ENCODE results near the gene WDFY2. TPM values are rescaled to one million over a fixed set of nuclear protein-coding genes. Genes with fewer than 3 reads are reported as not detected.
"Not testable (repeated sequence)": the region's sequence is repeated elsewhere in the genome, so short reads cannot be mapped to it uniquely, and the experiment has no call there.

WDFY2 gene
- total RNA-seq, 1 donor, result 16.4 TPM

DNA sequence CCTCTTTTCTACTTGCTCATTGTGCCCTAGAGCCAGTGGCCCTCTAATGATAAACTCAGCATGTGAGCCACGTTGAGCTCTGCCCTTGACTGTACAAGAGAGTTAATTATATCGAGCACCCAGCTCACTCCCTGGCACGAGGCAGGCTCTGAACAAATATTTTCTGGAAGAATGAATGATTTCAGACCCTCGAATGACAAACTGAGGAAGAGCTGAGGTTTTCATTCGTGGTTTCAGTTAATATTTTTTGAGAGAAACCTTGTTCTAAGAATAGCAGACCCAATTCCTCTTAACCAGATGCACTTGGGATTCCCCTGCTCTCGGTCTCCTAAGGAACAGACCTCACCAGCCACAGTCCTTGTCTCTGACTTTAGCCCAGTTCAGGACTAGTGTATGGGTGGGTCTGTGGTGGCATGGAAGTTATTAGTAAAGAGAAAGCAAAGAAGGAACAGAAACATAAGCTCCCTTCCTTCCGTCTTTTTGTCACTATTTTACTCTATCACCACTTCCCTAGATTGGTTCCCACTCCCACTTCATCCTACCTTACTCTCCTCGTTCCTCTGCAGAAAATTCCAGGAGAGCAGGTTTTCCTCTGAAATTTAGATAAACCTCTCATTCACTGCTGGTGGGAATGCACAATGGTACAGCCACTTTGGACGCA, 22.1 kb upstream of the WDFY2 start:
- no peak for DNase-seq (ENCODE audit: low read depth in 2 of 3, low spot score in 2 of 3)

DNA sequence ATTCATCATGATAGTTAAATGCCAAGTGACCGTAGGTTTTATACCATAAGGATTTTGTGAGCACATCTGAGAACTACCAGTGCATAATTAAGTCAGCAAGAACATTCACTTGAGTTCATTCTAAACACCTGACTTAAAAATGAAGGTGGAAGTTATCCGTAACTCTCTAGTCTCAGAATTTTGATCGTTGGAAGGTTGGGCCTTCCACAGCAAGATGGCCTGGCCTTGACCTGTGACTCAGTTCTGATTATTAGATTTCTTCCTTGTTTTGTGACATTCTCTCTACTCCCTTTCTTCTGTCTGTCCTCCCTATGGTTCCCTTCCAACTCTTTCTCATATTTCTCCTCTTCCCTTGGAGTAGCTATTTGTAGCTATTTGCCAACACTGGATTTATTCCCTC, 20.0 kb upstream of the WDFY2 start:
- no peak for DNase-seq (ENCODE audit: low read depth in 2 of 3, low spot score in 2 of 3)

DNA sequence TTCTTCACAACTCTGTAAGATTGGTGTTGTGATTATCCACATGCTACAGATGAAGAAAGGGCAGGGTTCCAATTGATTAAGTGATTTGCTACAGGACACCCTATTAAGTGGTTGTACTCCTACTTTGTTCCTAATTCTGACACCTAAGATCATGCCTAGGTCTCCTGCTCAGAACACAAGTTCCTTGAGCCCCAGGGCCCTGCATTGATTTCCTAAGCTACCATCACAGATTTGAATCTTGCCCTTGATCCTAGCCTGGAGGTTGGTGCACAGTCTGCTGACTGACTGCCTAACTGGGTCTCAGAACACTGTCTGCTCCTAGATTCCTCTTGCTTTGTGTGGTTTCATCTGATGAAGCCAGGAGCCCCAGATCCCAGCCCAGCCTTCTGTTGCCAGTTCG, 19.6 kb upstream of the WDFY2 start:
- no peak for DNase-seq (ENCODE audit: low read depth in 2 of 3, low spot score in 2 of 3)

DNA sequence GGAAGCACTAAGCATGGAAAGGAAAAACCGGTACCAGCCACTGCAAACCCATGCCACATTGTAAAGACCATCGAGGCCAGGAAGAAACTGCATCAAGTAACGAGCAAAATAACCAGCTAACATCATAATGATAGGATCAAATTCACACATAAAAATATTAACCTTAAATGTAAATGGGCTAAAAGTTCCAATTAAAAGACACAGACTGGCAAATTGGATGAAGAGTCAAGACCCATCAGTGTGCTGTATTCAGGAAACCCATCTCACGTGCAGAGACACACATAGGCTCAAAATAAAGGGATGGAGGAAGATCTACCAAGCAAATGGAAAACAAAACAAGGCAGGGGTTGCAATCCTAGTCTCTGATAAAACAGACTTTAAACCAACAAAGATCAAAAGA, 15.3 kb upstream of the WDFY2 start:
- DNase-seq (ENCODE audit: low read depth in 2 of 3, low spot score in 2 of 3), result not testable (repeated sequence)

- DNase-seq (ENCODE audit: low read depth in 2 of 3, low spot score in 2 of 3), result no peak
Observed at GRCh38 chr13:51576754-51577153, 7.5 kb upstream of the WDFY2 start.

GRCh38 chr13:51577690-51578089, 6.6 kb upstream of the WDFY2 start:
- DNase-seq (ENCODE audit: low read depth in 2 of 3, low spot score in 2 of 3), result no peak

DNA sequence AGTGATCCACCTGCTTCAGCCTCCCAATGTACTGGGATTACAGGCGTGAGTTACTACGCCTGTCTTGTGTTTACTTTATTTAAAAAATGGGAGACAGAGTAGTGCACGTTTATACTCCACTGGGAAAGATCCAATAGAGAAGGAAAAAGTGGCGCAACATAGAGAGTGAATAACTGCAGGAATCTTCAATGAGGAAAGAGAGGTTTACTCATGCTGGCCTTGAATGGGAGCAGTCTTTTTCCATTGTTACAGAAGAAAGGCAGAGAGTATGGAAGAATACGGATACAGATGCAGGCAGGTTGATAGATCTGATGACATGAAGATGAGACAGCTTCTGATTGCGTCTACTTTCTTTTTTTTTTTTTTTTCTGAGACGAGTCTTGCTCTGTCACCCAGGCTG, 4.6 kb upstream of the WDFY2 start:
- DNase-seq (ENCODE audit: low read depth in 2 of 3, low spot score in 2 of 3), result no peak

GRCh38 chr13:51581148-51581820, 3.0 kb upstream of the WDFY2 start:
- no peak for DNase-seq (ENCODE audit: low read depth in 2 of 3, low spot score in 2 of 3)

GRCh38 chr13:51583469-51583874, 790 bp upstream of the WDFY2 start:
- no peak for DNase-seq (ENCODE audit: low read depth in 2 of 3, low spot score in 2 of 3)

DNA sequence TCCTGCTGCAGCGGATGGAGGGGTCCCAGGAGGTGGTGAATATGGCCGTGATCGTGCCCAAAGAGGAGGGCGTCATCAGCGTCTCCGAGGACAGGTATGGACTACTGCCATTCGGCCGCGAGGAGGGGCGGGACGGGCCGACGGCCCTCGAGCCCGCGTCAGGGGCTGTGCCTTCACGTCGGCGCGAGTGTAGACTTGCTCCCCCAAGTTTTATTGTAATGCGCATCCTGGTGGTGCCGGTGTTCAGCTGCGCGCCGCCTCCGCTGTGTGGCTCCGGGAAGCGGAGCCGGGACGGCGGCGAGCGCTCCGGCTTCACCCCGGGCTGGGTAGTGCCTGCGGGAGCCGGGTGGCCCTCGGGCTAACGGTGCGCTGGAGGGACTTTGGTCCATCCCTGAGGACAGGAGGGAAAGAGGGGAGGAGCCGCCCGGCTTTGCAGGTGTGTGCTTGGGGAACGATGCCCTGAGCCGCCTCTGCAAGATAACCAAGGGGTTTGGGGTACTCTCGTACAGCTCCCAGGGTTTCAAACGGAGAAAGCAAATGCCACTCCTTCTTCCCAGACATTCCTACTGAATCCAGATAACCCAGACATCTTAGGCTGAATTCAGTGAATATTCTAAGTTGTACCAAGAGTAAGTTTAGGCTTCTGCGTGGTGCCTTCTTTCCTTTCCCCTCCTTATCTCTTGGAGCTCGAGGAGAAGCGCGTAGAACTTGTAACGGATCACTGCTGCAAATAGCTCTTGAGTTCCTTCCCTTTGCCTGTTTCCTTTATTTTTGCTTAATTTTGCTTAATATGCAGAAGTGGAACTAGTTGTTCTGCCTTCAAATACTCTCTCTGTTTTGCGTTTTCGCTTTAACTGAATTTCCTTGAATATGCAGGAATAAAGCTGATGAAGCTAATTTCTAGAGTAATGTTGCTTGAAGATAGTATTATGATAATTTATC, 740 bp downstream of the WDFY2 start:
- DNase-seq (ENCODE audit: low read depth in 2 of 3, low spot score in 2 of 3), result peak; percentile 62 to 77 (median 71)

DNA sequence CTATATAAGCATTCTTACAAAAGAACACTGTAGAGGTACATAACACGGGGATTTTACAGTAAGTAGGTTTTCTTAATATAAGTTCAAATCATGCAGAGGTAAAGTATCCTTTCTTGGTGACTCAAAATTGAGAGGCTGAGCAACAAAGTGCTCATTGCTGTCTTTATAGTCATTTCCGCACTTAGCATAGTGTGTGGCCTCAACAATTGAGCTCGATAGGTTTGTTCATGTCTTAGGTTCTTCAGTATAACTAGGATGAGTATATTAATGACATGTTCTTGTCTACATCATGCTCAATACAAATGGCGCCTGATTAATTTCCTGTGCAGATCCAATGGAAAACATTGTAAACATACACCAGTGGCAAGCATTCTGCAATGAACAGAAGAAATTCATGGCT, 1.4 kb downstream of the WDFY2 start:
- DNase-seq (ENCODE audit: low read depth in 2 of 3, low spot score in 2 of 3), result no peak

- DNase-seq (ENCODE audit: low read depth in 2 of 3, low spot score in 2 of 3), result no peak
Observed at GRCh38 chr13:51587372-51587771, 3.1 kb downstream of the WDFY2 start.

DNA sequence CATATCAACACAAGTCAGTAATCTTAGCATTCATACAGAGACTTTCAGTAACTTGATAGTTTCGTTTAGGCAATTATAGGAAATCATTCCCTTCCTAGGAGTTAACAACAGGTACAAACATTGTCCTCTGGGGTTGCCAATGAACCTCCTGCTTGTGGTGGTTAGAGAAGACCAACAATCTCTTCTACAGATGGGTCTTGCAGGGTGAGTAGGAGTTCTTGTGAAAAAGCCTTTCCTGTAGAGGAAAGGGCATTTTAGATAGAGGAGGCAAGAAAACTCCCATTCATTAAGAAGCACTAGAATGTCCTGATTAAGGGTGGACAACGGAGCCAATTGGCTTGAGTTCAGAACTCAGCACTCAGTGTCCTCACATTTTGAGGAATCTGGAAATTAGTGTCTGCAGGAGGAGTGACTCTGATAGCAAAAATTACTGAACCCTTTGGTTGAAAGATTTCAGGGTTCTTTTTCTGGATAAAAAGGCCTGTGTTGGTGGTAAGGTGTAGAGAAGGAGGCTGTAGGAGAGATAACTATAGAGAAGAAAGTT, 4.2 kb downstream of the WDFY2 start:
- no peak for DNase-seq (ENCODE audit: low read depth in 2 of 3, low spot score in 2 of 3)

DNA sequence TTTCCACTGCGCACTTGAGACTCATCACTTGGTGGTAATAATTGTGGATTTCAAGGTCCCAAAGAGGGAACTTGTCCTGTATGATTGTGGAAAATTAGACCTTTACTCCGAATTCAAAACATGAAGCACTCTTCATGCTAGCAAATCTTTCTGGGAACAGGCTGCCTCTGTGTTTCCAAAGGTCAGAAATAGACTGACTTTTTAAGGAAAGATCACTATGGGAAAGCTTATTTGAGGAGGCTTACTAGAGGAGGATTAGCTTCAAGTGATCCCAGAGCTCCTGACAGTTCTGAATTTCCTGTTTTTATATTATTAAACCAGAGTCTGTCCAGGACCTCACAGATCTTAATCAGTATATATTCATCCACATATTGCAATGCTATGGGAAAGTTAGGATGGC, 5.5 kb downstream of the WDFY2 start:
- no peak for DNase-seq (ENCODE audit: low read depth in 2 of 3, low spot score in 2 of 3)

- no peak for DNase-seq (ENCODE audit: low read depth in 2 of 3, low spot score in 2 of 3)
Observed at GRCh38 chr13:51590231-51590970, 6.1 kb downstream of the WDFY2 start.

GRCh38 chr13:51590971-51591627, 6.8 kb downstream of the WDFY2 start:
- peak in 1 of 3 donors; percentile 46 for DNase-seq (ENCODE audit: low read depth in 2 of 3, low spot score in 2 of 3)

DNA sequence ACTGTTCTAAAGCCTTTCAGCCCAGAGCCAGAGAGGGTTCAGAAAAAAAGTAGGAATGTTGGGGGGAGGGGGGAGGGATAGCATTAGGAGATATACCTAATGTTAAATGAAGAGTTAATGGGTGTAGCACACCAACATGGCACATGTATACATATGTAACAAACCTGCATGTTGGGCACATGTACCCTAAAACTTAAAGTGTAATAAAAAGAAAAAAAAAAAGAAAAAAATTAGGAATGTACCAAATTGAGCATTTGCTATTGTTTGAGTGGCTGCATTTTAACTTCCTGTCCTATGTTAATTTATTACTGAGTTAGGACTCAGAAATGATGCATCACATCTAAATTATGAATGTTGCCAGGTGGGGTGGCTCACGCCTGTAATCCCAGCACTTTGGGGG, 7.7 kb downstream of the WDFY2 start:
- DNase-seq (ENCODE audit: low read depth in 2 of 3, low spot score in 2 of 3), result not testable (repeated sequence)

DNA sequence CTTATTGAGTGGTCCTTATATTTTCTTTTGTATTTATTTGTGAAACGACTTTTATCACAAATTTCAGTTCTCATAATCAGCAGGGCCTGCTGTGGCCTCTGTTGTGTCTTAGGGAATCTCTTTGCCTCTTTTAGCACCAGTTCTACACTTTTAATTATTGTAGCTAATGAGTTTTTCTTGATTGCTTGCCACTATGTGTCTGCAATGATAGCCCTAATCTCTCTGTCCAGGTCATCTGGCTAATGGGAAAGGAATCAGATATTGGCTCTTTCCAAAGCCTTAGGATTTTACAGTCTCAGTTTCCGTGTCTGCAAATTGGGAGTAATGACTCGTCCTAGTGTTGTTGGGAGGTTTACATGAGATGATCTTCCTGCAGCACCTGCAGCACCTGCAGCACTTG, 10.2 kb downstream of the WDFY2 start:
- DNase-seq (ENCODE audit: low read depth in 2 of 3, low spot score in 2 of 3), result no peak

- peak in 1 of 3 donors; percentile 47 for DNase-seq (ENCODE audit: low read depth in 2 of 3, low spot score in 2 of 3)
Observed at GRCh38 chr13:51595416-51595815, 11.2 kb downstream of the WDFY2 start.

DNA sequence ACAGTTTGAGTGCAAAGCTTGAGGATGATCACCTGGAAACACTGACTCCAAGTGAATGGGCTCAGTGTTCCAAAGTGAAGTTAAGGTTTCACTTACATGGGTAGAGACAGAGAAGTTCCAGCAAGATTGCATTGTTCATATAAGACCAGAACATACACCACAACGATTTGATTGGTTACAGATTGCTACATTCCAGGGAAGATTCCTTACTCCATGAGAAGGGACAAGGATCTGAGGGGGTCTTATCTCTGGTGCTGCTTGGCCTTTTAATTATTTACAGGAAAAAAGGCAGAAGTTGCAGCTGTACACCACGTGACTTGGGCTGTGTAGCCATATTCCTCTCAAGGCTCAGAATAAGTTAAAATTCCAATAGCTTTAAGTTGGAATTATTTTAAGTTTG, 12.3 kb downstream of the WDFY2 start:
- DNase-seq (ENCODE audit: low read depth in 2 of 3, low spot score in 2 of 3), result no peak

Measured in hematopoietic multipotent progenitor cell (in vitro differentiated cells).